Endometrial microvascular endothelial cells (primary cell): ENCODE results near the gene FAM83E. TPM values are rescaled to one million over a fixed set of nuclear protein-coding genes. Genes with fewer than 3 reads are reported as not detected.

Source experiments
- in situ Hi-C: cut with HindIII; loops from 2 replicates; pipeline ENCODE4 v1.10.0; 2017; ENCODE audit warnings: low sequenced_read_pairs, low pct_unique_long_range_greater_than_20kb; ENCODE audit errors: inconsistent ontology term
- total RNA-seq: library from RNA; depleted of rRNA; stranded (reverse); fragments of >200 nt; gene quantifications from one replicate; pipeline ENCODE4 v1.2.3, GENCODE V29; 2015; ENCODE audit errors: inconsistent ontology term

FAM83E gene
- total RNA-seq, 1 donor from 2014 or later, result not detected

- in situ Hi-C loops, result loop anchor here (25.0 kb wide), 1 partner anchor 154 kb away; the partner anchor contains the start of genes CYTH2 and KCNJ14
Observed at GRCh38 chr19:48616491-48617056, 1.7 kb upstream of the FAM83E start.

GRCh38 chr19:48616041-48616436 lies 1.2 kb upstream of the FAM83E start:
- in situ Hi-C loops, result loop anchor here (25.0 kb wide), 1 partner anchor 154 kb away; the partner anchor contains the start of genes CYTH2 and KCNJ14

GRCh38 chr19:48615231-48616040 lies 560 bp upstream of the FAM83E start:
- in situ Hi-C loops, result loop anchor here (25.0 kb wide), 1 partner anchor 153 kb away; the partner anchor contains the start of genes CYTH2 and KCNJ14

GRCh38 chr19:48613852-48614435 lies 932 bp downstream of the FAM83E start:
- in situ Hi-C loops, result loop anchor here (25.0 kb wide), 1 partner anchor 152 kb away; the partner anchor contains the start of genes CYTH2 and KCNJ14

- in situ Hi-C loops, result loop anchor here (25.0 kb wide), 1 partner anchor 151 kb away; the partner anchor contains the start of genes CYTH2 and KCNJ14
Observed at GRCh38 chr19:48613024-48613851, 1.6 kb downstream of the FAM83E start.

- in situ Hi-C loops, result loop anchor here (25.0 kb wide), 1 partner anchor 150 kb away; the partner anchor contains the start of genes CYTH2 and KCNJ14
Observed at GRCh38 chr19:48611872-48612271, 3.0 kb downstream of the FAM83E start.

- in situ Hi-C loops, result loop anchor here (25.0 kb wide), 1 partner anchor 147 kb away; the partner anchor contains the start of genes CYTH2 and KCNJ14
Observed at GRCh38 chr19:48609571-48610108, 5.2 kb downstream of the FAM83E start.

GRCh38 chr19:48608798-48609263 lies 6.0 kb downstream of the FAM83E start:
- in situ Hi-C loops, result loop anchor here (25.0 kb wide), 1 partner anchor 147 kb away; the partner anchor contains the start of genes CYTH2 and KCNJ14

GRCh38 chr19:48607359-48607755 lies 7.5 kb downstream of the FAM83E start:
- in situ Hi-C loops, result loop anchor here (25.0 kb wide), 1 partner anchor 145 kb away; the partner anchor contains the start of genes CYTH2 and KCNJ14

- in situ Hi-C loops, result loop anchor here (25.0 kb wide), 1 partner anchor 144 kb away; the partner anchor contains the start of genes CYTH2 and KCNJ14
Observed at GRCh38 chr19:48606463-48607358, 8.2 kb downstream of the FAM83E start, which contains the start of gene SPACA4. Gene SPACA4, plus strand, starts transcription at chr19:48606742. Its CDS starts 237 bp downstream, at chr19:48606979.

GRCh38 chr19:48603850-48604249 lies 11.0 kb downstream of the FAM83E start:
- in situ Hi-C loops, result loop anchor here (25.0 kb wide), 1 partner anchor 142 kb away; the partner anchor contains the start of genes CYTH2 and KCNJ14

- in situ Hi-C loops, result loop anchor here (25.0 kb wide), 1 partner anchor 141 kb away; the partner anchor contains the start of genes CYTH2 and KCNJ14
Observed at GRCh38 chr19:48603449-48603848, 11.4 kb downstream of the FAM83E start.

- in situ Hi-C loops, result loop anchor here (25.0 kb wide), 1 partner anchor 141 kb away; the partner anchor contains the start of genes CYTH2 and KCNJ14
Observed at GRCh38 chr19:48603001-48603400, 11.9 kb downstream of the FAM83E start.

GRCh38 chr19:48600679-48601417 lies 14.0 kb downstream of the FAM83E start:
- in situ Hi-C loops, result loop anchor here (25.0 kb wide), 1 partner anchor 139 kb away; the partner anchor contains the start of genes CYTH2 and KCNJ14

- in situ Hi-C loops, result no loop called here
Observed at GRCh38 chr19:48598996-48599700, 15.7 kb downstream of the FAM83E start.
